ENCODE measurements around the gene CARHSP1. TPM values are rescaled to one million over a fixed set of nuclear protein-coding genes. Genes with fewer than 3 reads are reported as not detected.

CARHSP1 gene
- total RNA-seq, 2 experiments from 2014 or later, result 25.5 to 27.8 TPM

GRCh38 chr16:8858994-8859912, 9.6 kb downstream of the CARHSP1 start:
- ChIA-PET POLR2A (interaction anchor here (1.8 kb wide), 1 partner anchor 9 kb away, joined by 10 read pairs; the partner anchor contains the start of gene CARHSP1), CTCF (no interaction called here)
- H3K4me3 ChIP-seq (ENCODE audit: low read length), result no peak overlapping the region
- H3K4me1 ChIP-seq (ENCODE audit: insufficient read depth, low read length), result peaks cover 15% of the 10 kb centered on the region
- no peaks in the 10 kb centered on the region for H3K9me3 ChIP-seq (ENCODE audit: control insufficient read depth in 1 of 2, insufficient read depth in 1 of 2, low read length in 2 of 2)
- H3K27ac ChIP-seq (ENCODE audit: low read depth in 1 of 2, low read length in 2 of 2), result no peak overlapping the region
- no peaks in the 10 kb centered on the region for H3K27me3 ChIP-seq (ENCODE audit: control insufficient read depth in 1 of 2, insufficient read depth in 2 of 2, low read length in 2 of 2)
- H3K9me3 Mint-ChIP-seq, result no peaks in the 10 kb centered on the region
- ATAC-seq (ENCODE audit: poor library complexity) (no peak), DNase-seq (no peak)
- intact Hi-C loops (cut with DNase I, micrococcal nuclease), result no loop called here
- H3K36me3 Mint-ChIP-seq (ENCODE audit: low read depth), result peaks cover 34% of the 10 kb centered on the region
- H3K27me3 Mint-ChIP-seq, result no peaks in the 10 kb centered on the region
- peaks cover 36% of the 10 kb centered on the region for H3K36me3 ChIP-seq (ENCODE audit: insufficient read depth, low read length)
- peaks cover 23% of the 10 kb centered on the region for H3K4me1 Mint-ChIP-seq (ENCODE audit: low read depth)
- no peak for TF ChIP-seq CTCF (IDR thresholded peaks at IDR 0.05)
- H3K27ac Mint-ChIP-seq, result no peak overlapping the region
- H3K4me3 Mint-ChIP-seq, result no peak overlapping the region

- Mint-ChIP-seq H3K4me3 (no peak overlapping the region), H3K9me3 (no peaks in the 10 kb centered on the region), H3K36me3 (ENCODE audit: low read depth) (peaks cover 45% of the 10 kb centered on the region), H3K4me1 (ENCODE audit: low read depth) (peaks cover 19% of the 10 kb centered on the region), H3K27me3 (no peaks in the 10 kb centered on the region), H3K27ac (peak overlapping the region; percentile 52)
- peaks cover 36% of the 10 kb centered on the region for H3K36me3 ChIP-seq (ENCODE audit: insufficient read depth, low read length)
- H3K4me3 ChIP-seq (ENCODE audit: low read length), result no peak overlapping the region
- intact Hi-C loops (cut with DNase I, micrococcal nuclease), result no loop called here
- ChIA-PET POLR2A (interaction anchor here (1.5 kb wide), 1 partner anchor 13 kb away, joined by 4 read pairs; the partner anchor contains the start of gene CARHSP1), CTCF (interaction anchor here (3.4 kb wide), 1 partner anchor 24 kb away, joined by 15 read pairs; no protein-coding TSS in a partner anchor)
- DNase-seq (no peak), ATAC-seq (ENCODE audit: poor library complexity) (no peak)
- no peaks in the 10 kb centered on the region for H3K9me3 ChIP-seq (ENCODE audit: control insufficient read depth in 1 of 2, insufficient read depth in 1 of 2, low read length in 2 of 2)
- no peak for TF ChIP-seq CTCF (IDR thresholded peaks at IDR 0.05)
- no peak overlapping the region for H3K27ac ChIP-seq (ENCODE audit: low read depth in 1 of 2, low read length in 2 of 2)
- peaks cover 13% of the 10 kb centered on the region for H3K4me1 ChIP-seq (ENCODE audit: insufficient read depth, low read length)
- no peaks in the 10 kb centered on the region for H3K27me3 ChIP-seq (ENCODE audit: control insufficient read depth in 1 of 2, insufficient read depth in 2 of 2, low read length in 2 of 2)
These were observed 12.8 kb downstream of the CARHSP1 start for GRCh38 chr16:8855972-8856371.

GRCh38 chr16:8855051-8855786, 13.6 kb downstream of the CARHSP1 start:
- Mint-ChIP-seq H3K4me3 (no peak overlapping the region), H3K4me1 (ENCODE audit: low read depth) (peaks cover 27% of the 10 kb centered on the region), H3K9me3 (no peaks in the 10 kb centered on the region), H3K36me3 (ENCODE audit: low read depth) (peaks cover 51% of the 10 kb centered on the region), H3K27ac (peak overlapping the region; percentile 34), H3K27me3 (no peaks in the 10 kb centered on the region)
- H3K27me3 ChIP-seq (ENCODE audit: control insufficient read depth in 1 of 2, insufficient read depth in 2 of 2, low read length in 2 of 2), result no peaks in the 10 kb centered on the region
- H3K4me3 ChIP-seq (ENCODE audit: low read length), result no peak overlapping the region
- ChIA-PET CTCF (interaction anchor here (3.4 kb wide), 1 partner anchor 24 kb away, joined by 15 read pairs; no protein-coding TSS in a partner anchor), POLR2A (interaction anchor here (0.8 to 1.5 kb wide), 2 partner anchors 11 to 14 kb away, joined by 4 read pairs; partner anchors contain the start of gene CARHSP1)
- intact Hi-C loops (cut with DNase I, micrococcal nuclease), result no loop called here
- peaks cover 18% of the 10 kb centered on the region for H3K4me1 ChIP-seq (ENCODE audit: insufficient read depth, low read length)
- H3K9me3 ChIP-seq (ENCODE audit: control insufficient read depth in 1 of 2, insufficient read depth in 1 of 2, low read length in 2 of 2), result no peaks in the 10 kb centered on the region
- no peak for DNase-seq
- H3K27ac ChIP-seq (ENCODE audit: low read depth in 1 of 2, low read length in 2 of 2), result no peak overlapping the region
- no peak for TF ChIP-seq CTCF (IDR thresholded peaks at IDR 0.05)
- ATAC-seq (ENCODE audit: poor library complexity), result no peak
- H3K36me3 ChIP-seq (ENCODE audit: insufficient read depth, low read length), result peaks cover 36% of the 10 kb centered on the region
